Activated B cell treated with CpG ODN at 0.5 μM for 24 hours (primary cell): ENCODE data around the gene SCAPER. TPM values are rescaled to one million over a fixed set of nuclear protein-coding genes. Genes with fewer than 3 reads are reported as not detected.

Source experiments
- ATAC-seq: fragments of 200-7000 bp; cut with Tn5 transposase; one replicate; pipeline ENCODE4 v1.10.0; 2021; ENCODE audit warnings: low read depth, mild to moderate bottlenecking, moderate library complexity
- CTCF ChIA-PET: fragments of 350-600 bp; sonication (Branson Sonifier 250); formaldehyde crosslinking; loops from one replicate; lab custom pipeline; 2021; ENCODE audit warnings: antibody characterized with exemption; lab: Charles Lee
- POLR2A ChIA-PET: fragments of 350-600 bp; sonication (Branson Sonifier 250); formaldehyde crosslinking; loops from one replicate; lab custom pipeline; 2021; ENCODE audit warnings: antibody characterized with exemption; lab: Charles Lee
- DNase-seq: peaks from one replicate; pipeline ENCODE4 v3.0.0; 2022
- H3K27ac Mint-ChIP-seq: one replicate; pipeline ENCODE4 v1.8.0; 2020; ENCODE audit warnings: mixed read lengths
- H3K27me3 Mint-ChIP-seq: one replicate; pipeline ENCODE4 v1.8.0; 2021; ENCODE audit warnings: mixed read lengths
- H3K36me3 Mint-ChIP-seq: one replicate; pipeline ENCODE4 v1.8.0; 2021; ENCODE audit warnings: low read depth, mixed read lengths
- H3K4me1 Mint-ChIP-seq: one replicate; pipeline ENCODE4 v1.8.0; 2021; ENCODE audit warnings: mixed read lengths
- H3K4me3 Mint-ChIP-seq: one replicate; pipeline ENCODE4 v1.8.0; 2020; ENCODE audit warnings: mild to moderate bottlenecking, mixed read lengths
- H3K9me3 Mint-ChIP-seq: one replicate; pipeline ENCODE4 v1.8.0; 2020; ENCODE audit warnings: mixed read lengths
- CTCF ChIP-seq: fragments of 200-600 bp; IDR thresholded peaks from one replicate; pipeline ENCODE4 v1.8.0; 2022; ENCODE audit warnings: antibody characterized with exemption, mild to moderate bottlenecking
- intact Hi-C: fragments of 100-400 bp; cut with micrococcal nuclease; formaldehyde crosslinking; loops from one replicate; pipeline ENCODE4 v1.15.1; 2024
- total RNA-seq: library from RNA; stranded (reverse); gene quantifications from 2 replicates; pipeline ENCODE4 v1.2.3, GENCODE V29; 2022

Gene SCAPER
- total RNA-seq, 1 donor from 2014 or later: 38.8 TPM

- ATAC-seq (no peak), DNase-seq (no peak)
- no peaks in the 10 kb centered on the region for H3K9me3 Mint-ChIP-seq
- no peak for TF ChIP-seq CTCF
- H3K27ac Mint-ChIP-seq: no peak overlapping the region
- H3K4me3 Mint-ChIP-seq: no peak overlapping the region
- no peaks in the 10 kb centered on the region for H3K4me1 Mint-ChIP-seq
- ChIA-PET POLR2A (interaction anchor here (0.7 kb wide), 1 partner anchor 374 kb away, joined by 3 read pairs; no protein-coding TSS in a partner anchor), CTCF (no interaction called here)
- intact Hi-C loops: no loop called here
- H3K27me3 Mint-ChIP-seq: peaks cover 21% of the 10 kb centered on the region
- no peaks in the 10 kb centered on the region for H3K36me3 Mint-ChIP-seq
These were observed 11.2 kb upstream of the SCAPER start for GRCh38 chr15:76916369-76916768.

DNA sequence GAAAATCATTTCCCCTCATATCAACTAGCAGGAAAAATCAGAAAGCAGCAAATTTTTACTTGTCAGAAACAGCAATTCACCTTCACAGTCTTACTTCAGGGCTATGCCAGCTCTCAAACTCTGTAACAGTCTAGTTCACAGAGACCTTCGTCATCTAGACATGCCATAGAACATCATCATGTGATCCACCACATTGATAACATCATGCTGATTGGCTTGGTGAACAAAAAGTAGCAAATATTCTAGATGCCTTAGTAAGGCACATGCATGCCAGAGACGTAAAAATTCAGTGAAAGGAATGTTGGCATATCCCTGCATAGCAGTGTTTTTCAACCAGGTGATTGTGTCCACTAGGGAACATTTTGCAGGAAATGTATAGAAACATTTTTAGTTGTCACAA, 8.6 kb upstream of the SCAPER start:
- no peak for DNase-seq
- TF ChIP-seq CTCF: no peak
- intact Hi-C loops: no loop called here
- Mint-ChIP-seq H3K4me3 (no peak overlapping the region), H3K27me3 (peaks cover 8% of the 10 kb centered on the region), H3K36me3 (no peaks in the 10 kb centered on the region), H3K4me1 (peaks cover 9% of the 10 kb centered on the region), H3K27ac (no peak overlapping the region), H3K9me3 (no peaks in the 10 kb centered on the region)
- ATAC-seq: no peak
- CTCF ChIA-PET: no interaction called here
- POLR2A ChIA-PET: no interaction called here

GRCh38 chr15:76912430-76912829, 7.3 kb upstream of the SCAPER start:
- peaks cover 16% of the 10 kb centered on the region for H3K4me1 Mint-ChIP-seq

DNA sequence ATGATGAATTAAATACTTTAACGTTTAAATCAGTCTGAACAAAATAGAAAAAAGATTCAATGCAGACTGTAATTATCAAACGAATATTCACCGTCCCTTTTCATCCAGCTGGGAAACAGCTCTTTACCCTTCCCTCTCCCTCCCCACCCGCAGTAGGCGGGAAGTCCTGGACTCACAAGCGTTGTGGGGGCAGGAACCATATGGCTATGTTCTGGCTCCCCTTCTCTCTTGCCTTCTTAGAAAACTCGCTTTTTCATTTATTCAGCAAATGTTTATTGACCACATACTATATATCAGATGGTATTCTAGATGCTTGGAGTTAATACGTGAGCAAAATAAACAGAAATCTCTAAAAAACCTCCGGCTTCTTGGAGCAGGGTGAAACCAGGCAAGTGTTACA, 715 bp upstream of the SCAPER start:
- H3K4me3 Mint-ChIP-seq: peak overlapping the region; percentile 94
- TF ChIP-seq CTCF: no peak
- peak overlapping the region; percentile 87 for H3K27ac Mint-ChIP-seq

More at GRCh38 chr15:76912430-76912829, 7.3 kb upstream of the SCAPER start:
- no peak for TF ChIP-seq CTCF
- CTCF ChIA-PET: no interaction called here
- Mint-ChIP-seq H3K9me3 (no peaks in the 10 kb centered on the region), H3K36me3 (no peaks in the 10 kb centered on the region), H3K4me3 (no peak overlapping the region), H3K27me3 (peaks cover 1% of the 10 kb centered on the region), H3K27ac (no peak overlapping the region)
- DNase-seq (no peak), ATAC-seq (no peak)
- POLR2A ChIA-PET: no interaction called here
- intact Hi-C loops: no loop called here

GRCh38 chr15:76904461-76905012, 603 bp downstream of the SCAPER start:
- TF ChIP-seq CTCF: no peak
- Mint-ChIP-seq H3K27me3 (no peaks in the 10 kb centered on the region), H3K4me3 (peak overlapping the region; percentile 94), H3K36me3 (peaks cover 3% of the 10 kb centered on the region), H3K27ac (peak overlapping the region; percentile 87), H3K9me3 (no peaks in the 10 kb centered on the region), H3K4me1 (peaks cover 44% of the 10 kb centered on the region)
- CTCF ChIA-PET: interaction anchor here (0.6 to 3.3 kb wide), 6 partner anchors 117 to 214 kb away, joined by 3 to 29 read pairs (median 6); no protein-coding TSS in a partner anchor
- POLR2A ChIA-PET: interaction anchor here (2.0 to 2.9 kb wide), 2 partner anchors 27 to 91 kb away, joined by 12 to 27 read pairs; partner anchors contain the start of genes PSTPIP1 and RCN2
- intact Hi-C loops: loop anchor here (1.0 to 10.0 kb wide), 5 partner anchors 27 to 640 kb away; partner anchors contain the start of genes HMG20A, PEAK1 and RCN2
- ATAC-seq (no peak), DNase-seq (no peak)

More for the DNA sequence above, 715 bp upstream of the SCAPER start:
- ATAC-seq: no peak
- DNase-seq: no peak
- H3K36me3 Mint-ChIP-seq: peaks cover 2% of the 10 kb centered on the region
- H3K27me3 Mint-ChIP-seq: no peaks in the 10 kb centered on the region
- POLR2A ChIA-PET: interaction anchor here (0.6 to 2.9 kb wide), 8 partner anchors 25 to 1532 kb away, joined by 3 to 27 read pairs (median 4); partner anchors contain the start of genes IREB2, PSTPIP1 and RCN2
- no peaks in the 10 kb centered on the region for H3K9me3 Mint-ChIP-seq
- CTCF ChIA-PET: interaction anchor here (1.0 to 1.4 kb wide), 3 partner anchors 125 to 637 kb away, joined by 3 to 6 read pairs (median 4); no protein-coding TSS in a partner anchor
- H3K4me1 Mint-ChIP-seq: peaks cover 48% of the 10 kb centered on the region
- intact Hi-C loops: loop anchor here (1.0 to 10.0 kb wide), 3 partner anchors 25 to 639 kb away; partner anchors contain the start of genes HMG20A, PEAK1 and RCN2
